Neural crest cell (in vitro differentiated cells): ENCODE results near the gene SSR3. TPM values are rescaled to one million over a fixed set of nuclear protein-coding genes. Genes with fewer than 3 reads are reported as not detected.

ENCODE experiments used
- DNase-seq: peaks from one replicate; pipeline ENCODE4 v3.0.0; 2021; ENCODE audit warnings: low read depth, mixed read lengths, low spot score
- H3K27ac Mint-ChIP-seq: one replicate; pipeline ENCODE4 v1.8.0; 2021; ENCODE audit warnings: mild to moderate bottlenecking, mixed read lengths; ENCODE audit not compliant: unreplicated experiment
- H3K27me3 Mint-ChIP-seq: 2 replicates; pipeline ENCODE4 v1.8.0; 2021; ENCODE audit warnings: low read depth, mild to moderate bottlenecking, mixed read lengths
- H3K36me3 Mint-ChIP-seq: 2 replicates; pipeline ENCODE4 v1.8.0; 2021; ENCODE audit warnings: low read depth, mild to moderate bottlenecking, mixed read lengths
- H3K4me1 Mint-ChIP-seq: 2 replicates; pipeline ENCODE4 v1.8.0; 2021; ENCODE audit warnings: mixed read lengths
- H3K4me3 Mint-ChIP-seq: one replicate; pipeline ENCODE4 v1.8.0; 2021; ENCODE audit warnings: mild to moderate bottlenecking, mixed read lengths
- H3K9me3 Mint-ChIP-seq: 2 replicates; pipeline ENCODE4 v1.8.0; 2021; ENCODE audit warnings: mixed read lengths
- total RNA-seq: library from RNA; stranded (reverse); gene quantifications from 2 replicates; pipeline ENCODE4 v1.2.1, GENCODE V29; 2021
- TF ChIP-seq, protein P1 (sequence below): fragments of 200-600 bp; sonication (generic); conservative IDR thresholded peaks from 2 replicates; pipeline ENCODE4 v1.5.0; 2021; ENCODE audit warnings: antibody characterized with exemption, mild to moderate bottlenecking

The SSR3 gene
- total RNA-seq, 1 donor from 2014 or later: 136 TPM

DNA sequence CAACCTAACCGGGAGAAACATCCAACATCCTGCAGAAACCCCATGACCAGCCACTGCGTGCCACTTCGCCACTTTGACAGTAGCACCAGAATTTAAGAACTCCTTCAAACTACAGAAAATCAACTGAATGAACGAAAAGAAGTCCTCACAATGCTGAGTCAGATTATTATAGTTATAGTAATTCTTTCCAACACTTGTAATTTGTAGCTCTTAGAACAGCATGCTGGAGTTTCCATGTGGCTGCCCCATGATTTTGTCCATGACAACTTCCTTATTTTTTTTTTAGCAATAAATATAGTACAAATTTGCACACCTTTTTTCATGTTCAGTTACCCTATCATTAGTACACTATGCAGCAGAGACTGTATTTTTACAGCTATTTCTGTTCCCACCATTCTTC lies 26.1 kb upstream of the SSR3 start:
- no peaks in the 10 kb centered on the region for H3K27me3 Mint-ChIP-seq
- no peaks in the 10 kb centered on the region for H3K36me3 Mint-ChIP-seq
- no peaks in the 10 kb centered on the region for H3K9me3 Mint-ChIP-seq
- TF ChIP-seq, protein P1, sequence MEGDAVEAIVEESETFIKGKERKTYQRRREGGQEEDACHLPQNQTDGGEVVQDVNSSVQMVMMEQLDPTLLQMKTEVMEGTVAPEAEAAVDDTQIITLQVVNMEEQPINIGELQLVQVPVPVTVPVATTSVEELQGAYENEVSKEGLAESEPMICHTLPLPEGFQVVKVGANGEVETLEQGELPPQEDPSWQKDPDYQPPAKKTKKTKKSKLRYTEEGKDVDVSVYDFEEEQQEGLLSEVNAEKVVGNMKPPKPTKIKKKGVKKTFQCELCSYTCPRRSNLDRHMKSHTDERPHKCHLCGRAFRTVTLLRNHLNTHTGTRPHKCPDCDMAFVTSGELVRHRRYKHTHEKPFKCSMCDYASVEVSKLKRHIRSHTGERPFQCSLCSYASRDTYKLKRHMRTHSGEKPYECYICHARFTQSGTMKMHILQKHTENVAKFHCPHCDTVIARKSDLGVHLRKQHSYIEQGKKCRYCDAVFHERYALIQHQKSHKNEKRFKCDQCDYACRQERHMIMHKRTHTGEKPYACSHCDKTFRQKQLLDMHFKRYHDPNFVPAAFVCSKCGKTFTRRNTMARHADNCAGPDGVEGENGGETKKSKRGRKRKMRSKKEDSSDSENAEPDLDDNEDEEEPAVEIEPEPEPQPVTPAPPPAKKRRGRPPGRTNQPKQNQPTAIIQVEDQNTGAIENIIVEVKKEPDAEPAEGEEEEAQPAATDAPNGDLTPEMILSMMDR: no peak
- DNase-seq: no peak
- peaks cover 19% of the 10 kb centered on the region for H3K4me1 Mint-ChIP-seq
- H3K27ac Mint-ChIP-seq: no peak overlapping the region
- H3K4me3 Mint-ChIP-seq: no peak overlapping the region

DNA sequence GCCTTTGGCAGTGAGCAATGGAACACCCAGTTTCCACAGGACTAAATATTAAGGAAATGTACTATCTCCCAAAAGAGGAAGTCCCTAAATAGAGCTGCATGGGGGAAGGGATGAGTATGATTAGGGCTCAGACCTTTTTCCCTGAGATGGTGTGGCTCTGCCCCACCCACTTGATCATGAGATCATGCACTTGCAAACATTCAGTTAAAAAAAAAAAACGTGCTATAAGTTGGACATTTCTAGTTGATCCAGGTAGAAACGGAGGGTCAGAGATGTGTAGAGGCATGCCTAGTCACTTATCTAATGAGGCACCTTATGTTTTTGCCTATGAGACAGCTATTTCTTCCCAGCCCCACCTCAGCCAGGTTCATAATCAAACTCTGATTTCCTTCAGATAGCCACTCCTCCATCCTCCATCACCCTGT lies 24.5 kb upstream of the SSR3 start:
- TF ChIP-seq, protein P1: no peak
- no peak for DNase-seq
- Mint-ChIP-seq H3K9me3 (no peaks in the 10 kb centered on the region), H3K4me1 (peaks cover 23% of the 10 kb centered on the region), H3K4me3 (no peak overlapping the region), H3K27ac (no peak overlapping the region), H3K36me3 (no peaks in the 10 kb centered on the region), H3K27me3 (no peaks in the 10 kb centered on the region)

DNA sequence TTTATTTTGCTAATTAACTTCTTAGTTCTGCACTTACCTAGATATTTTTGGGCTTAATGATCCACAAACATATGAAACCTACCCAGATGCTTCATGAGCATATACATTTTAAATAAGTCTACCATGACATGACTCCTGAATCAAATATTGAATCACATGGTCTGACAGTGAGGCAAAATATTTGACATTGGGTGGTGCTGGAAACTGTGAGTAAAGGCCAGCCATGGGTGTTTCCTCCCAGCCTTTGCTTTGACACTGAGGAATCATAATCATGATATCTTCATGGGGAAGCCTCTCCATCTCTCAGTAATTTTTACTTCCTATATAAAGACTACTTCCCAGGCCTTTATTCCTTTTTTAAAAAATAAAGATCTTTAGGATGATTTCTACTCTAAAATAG lies 22.8 kb upstream of the SSR3 start:
- no peak overlapping the region for H3K27ac Mint-ChIP-seq
- TF ChIP-seq, protein P1: no peak
- H3K4me3 Mint-ChIP-seq: no peak overlapping the region
- peaks cover 15% of the 10 kb centered on the region for H3K4me1 Mint-ChIP-seq
- no peaks in the 10 kb centered on the region for H3K27me3 Mint-ChIP-seq
- DNase-seq: no peak
- H3K36me3 Mint-ChIP-seq: no peaks in the 10 kb centered on the region
- H3K9me3 Mint-ChIP-seq: no peaks in the 10 kb centered on the region

DNA sequence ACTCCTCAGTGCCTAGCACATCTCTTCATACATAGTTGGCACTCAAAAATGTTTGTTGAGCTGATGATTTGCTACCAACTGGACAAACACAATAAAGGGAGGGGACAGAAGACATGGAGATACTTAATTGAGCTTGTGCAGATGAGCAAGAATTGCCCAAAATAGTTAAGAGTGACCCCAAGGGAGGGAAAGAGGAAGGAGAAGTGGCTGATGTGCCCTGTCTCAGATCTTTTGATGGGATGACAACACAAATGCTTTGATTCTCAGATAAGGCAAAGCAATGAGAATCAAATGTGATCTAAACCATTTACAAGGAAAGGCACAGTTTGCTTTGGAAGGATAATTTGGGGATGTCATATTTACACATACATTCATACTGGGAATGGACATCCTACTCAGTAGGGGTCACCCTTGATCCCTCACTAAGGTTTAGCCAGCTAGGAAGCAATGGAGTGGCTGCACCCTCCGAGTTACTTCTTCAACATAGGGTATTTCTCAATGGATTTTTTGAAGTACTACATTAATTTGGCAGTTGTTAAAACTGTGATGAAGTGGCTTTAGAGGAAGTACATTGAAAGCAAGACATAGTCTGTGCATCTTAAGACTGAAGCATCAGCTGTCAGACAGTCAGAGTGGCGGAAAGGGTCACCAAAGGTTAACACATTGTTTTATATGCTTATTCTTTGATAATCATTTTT lies 21.9 kb upstream of the SSR3 start:
- Mint-ChIP-seq H3K4me1 (peaks cover 15% of the 10 kb centered on the region), H3K27me3 (no peaks in the 10 kb centered on the region), H3K36me3 (no peaks in the 10 kb centered on the region), H3K4me3 (no peak overlapping the region), H3K27ac (no peak overlapping the region), H3K9me3 (no peaks in the 10 kb centered on the region)
- TF ChIP-seq, protein P1: no peak
- DNase-seq: no peak

DNA sequence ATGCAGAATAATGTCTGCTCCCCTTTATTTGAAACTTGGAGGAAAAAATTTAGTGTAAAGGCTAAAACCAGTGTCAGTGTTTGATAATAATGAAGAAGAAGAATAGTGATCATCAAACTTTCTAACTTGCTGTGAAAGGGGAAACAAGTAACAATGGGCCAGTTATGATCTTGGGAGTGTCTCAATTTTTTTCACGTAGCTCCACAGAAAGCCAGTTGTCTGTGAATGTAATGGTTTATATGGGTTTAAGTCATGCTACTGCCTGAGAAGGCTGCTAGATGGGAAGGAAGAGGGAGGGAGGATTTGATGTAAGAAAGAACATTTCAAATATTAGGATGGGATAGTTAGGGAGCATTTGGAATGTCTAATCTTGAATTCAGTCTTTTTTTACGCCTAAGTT lies 21.1 kb upstream of the SSR3 start:
- Mint-ChIP-seq H3K27me3 (no peaks in the 10 kb centered on the region), H3K9me3 (no peaks in the 10 kb centered on the region), H3K27ac (no peak overlapping the region), H3K36me3 (no peaks in the 10 kb centered on the region), H3K4me3 (no peak overlapping the region), H3K4me1 (peaks cover 15% of the 10 kb centered on the region)
- TF ChIP-seq, protein P1: no peak
- DNase-seq: no peak
